HepG2 (cell line): ENCODE measurements around the gene DEPDC5. TPM values are rescaled to one million over a fixed set of nuclear protein-coding genes. Genes with fewer than 3 reads are reported as not detected.
A peak's percentile ranks its signal among the peaks of the same experiment; 100 is the strongest.

ENCODE experiments used
- ATAC-seq: fragments of 200-7000 bp; cut with Tn5 transposase; 3 replicates; pipeline ENCODE4 v1.9.1; 2020; ENCODE audit warnings: mild to moderate bottlenecking, moderate library complexity
- BruUV-seq: library from RNA; stranded (reverse); fragments of 400-500 nt; replicated peaks from 2 replicates; lab custom pipeline; 2021; lab: Mats Ljungman, UMichigan
- CTCF ChIA-PET: fragments of 300-600 bp; formaldehyde crosslinking; extraction: SDS; loops from one replicate; lab custom pipeline; 2021; ENCODE audit warnings: low total read pairs, inconsistent platforms, low intra/inter-chr PET ratio; lab: Yijun Ruan, JAX
- POLR2A ChIA-PET: fragments of 350-600 bp; sonication (Branson Sonifier 250); formaldehyde crosslinking; loops from one replicate; lab custom pipeline; 2020; ENCODE audit warnings: antibody characterized with exemption, inconsistent platforms; lab: Yijun Ruan, JAX
- DNase-seq: peaks from one replicate; pipeline ENCODE4 v3.0.0-alpha.2; 2015; ENCODE audit warnings: low spot score
- FAIRE-seq: peaks from 3 replicates; lab custom pipeline; 2011; peaks lifted over from hg19 to GRCh38; lab: Jason Lieb, UNC
- H2AFZ ChIP-seq: one replicate; pipeline ENCODE4 v1.6.1; 2011; ENCODE audit warnings: low read length, inconsistent platforms
- H3K27ac ChIP-seq: fragments of 300-600 bp; 3 replicates; pipeline ENCODE4 v1.8.0; 2011; ENCODE audit warnings: mixed run types, mild to moderate bottlenecking, mixed read lengths, low read length, inconsistent platforms; ENCODE audit not compliant: insufficient read depth; ENCODE audit errors: extremely low read length
- H3K27me3 ChIP-seq, 2 experiments: fragments of 200-600 bp in 1 of 2; 2 replicates in 1 of 2; 3 replicates in 1 of 2; pipeline versions ENCODE4 v1.6.0 to v1.8.0; 2011; ENCODE audit warnings: low read length in 2 of 2, mild to moderate bottlenecking in 2 of 2, moderate library complexity in 2 of 2, inconsistent platforms in 1 of 2; ENCODE audit not compliant: insufficient read depth in 2 of 2, control insufficient read depth in 1 of 2
- H3K36me3 ChIP-seq, 2 experiments: fragments of 200-600 bp in 1 of 2; replicated peaks in 1 of 2; 2 replicates in 1 of 2; 3 replicates in 1 of 2; pipeline versions ENCODE4 v1.5.1 to v1.8.0; 2011; ENCODE audit warnings: low read length in 2 of 2, inconsistent platforms in 1 of 2; ENCODE audit not compliant: insufficient read depth in 2 of 2, control insufficient read depth in 1 of 2
- H3K4me1 ChIP-seq: 2 replicates; pipeline ENCODE4 v1.5.1; 2012; ENCODE audit warnings: low read length, inconsistent platforms; ENCODE audit not compliant: insufficient read depth
- H3K4me2 ChIP-seq: 2 replicates; pipeline ENCODE4 v1.6.0; 2011; ENCODE audit warnings: low read depth, low read length, inconsistent platforms
- H3K4me3 ChIP-seq, 3 experiments: fragments of 200-600 bp in 1 of 3; sonication (generic), shearing (Covaris generic) in 1 of 3; replicated peaks in 1 of 3; 2 replicates each; pipeline ENCODE4 v1.5.1; 2011 to 2016; ENCODE audit warnings: low read length in 3 of 3, inconsistent platforms in 2 of 3, low read depth in 2 of 3, mild to moderate bottlenecking in 2 of 3, control low read depth in 1 of 3, mixed read lengths in 1 of 3; ENCODE audit not compliant: insufficient read depth in 1 of 3
- H3K79me2 ChIP-seq: one replicate; pipeline ENCODE4 v1.6.1; 2011; ENCODE audit warnings: low read length, inconsistent platforms; ENCODE audit not compliant: insufficient read depth
- H3K9ac ChIP-seq: 2 replicates; pipeline ENCODE4 v1.6.0; 2011; ENCODE audit warnings: mild to moderate bottlenecking, low read depth, low read length, inconsistent platforms; ENCODE audit not compliant: insufficient read depth
- H3K9me3 ChIP-seq: 2 replicates; pipeline ENCODE4 v1.5.1; 2012; ENCODE audit warnings: mild to moderate bottlenecking, low read length
- H4K20me1 ChIP-seq: 2 replicates; pipeline ENCODE4 v1.6.0; 2011; ENCODE audit warnings: inconsistent platforms, mild to moderate bottlenecking, low read length, moderate library complexity; ENCODE audit not compliant: insufficient read depth
- AHR ChIP-seq: IDR thresholded peaks from 2 replicates; pipeline ENCODE4 v1.6.1; 2018; ENCODE audit warnings: missing genetic modification reagents, missing compliant biosample characterization
- E2F1 ChIP-seq: sonication (generic); formaldehyde crosslinking; IDR thresholded peaks from 2 replicates; pipeline ENCODE4 v1.5.0; 2020; ENCODE audit warnings: missing genetic modification reagents
- NFATC3 ChIP-seq: sonication (generic); formaldehyde crosslinking; IDR thresholded peaks from 2 replicates; pipeline ENCODE4 v1.5.1; 2020; ENCODE audit warnings: mild to moderate bottlenecking, missing genetic modification reagents
- PCBP2 ChIP-seq: fragments of 200-400 bp; formaldehyde crosslinking; optimal IDR thresholded peaks from 2 replicates; pipeline ENCODE3; 2018; ENCODE audit warnings: low read length, low read depth; ENCODE audit not compliant: poor library complexity, severe bottlenecking
- SOX5 ChIP-seq: IDR thresholded peaks from 2 replicates; pipeline ENCODE4 v1.6.1; 2016; ENCODE audit warnings: borderline replicate concordance
- SP4 ChIP-seq: sonication (generic); formaldehyde crosslinking; IDR thresholded peaks from 2 replicates; pipeline ENCODE4 v1.8.1; 2023; ENCODE audit warnings: mild to moderate bottlenecking, missing genetic modification reagents
- TFDP1 ChIP-seq: IDR thresholded peaks from 2 replicates; pipeline ENCODE4 v1.6.1; 2016; ENCODE audit warnings: missing compliant biosample characterization, missing genetic modification reagents, borderline replicate concordance
- ZBTB34 ChIP-seq: sonication (generic); formaldehyde crosslinking; IDR thresholded peaks from 2 replicates; pipeline ENCODE4 v1.8.0; 2022; ENCODE audit warnings: mild to moderate bottlenecking, missing genetic modification reagents
- ZNF350 ChIP-seq: sonication (generic); formaldehyde crosslinking; IDR thresholded peaks from 2 replicates; pipeline ENCODE4 v1.4.0; 2020; ENCODE audit warnings: mild to moderate bottlenecking, low read depth, missing genetic modification reagents, borderline replicate concordance
- ZNF552 ChIP-seq: sonication (generic); formaldehyde crosslinking; IDR thresholded peaks from 2 replicates; pipeline ENCODE4 v1.9.0; 2022; ENCODE audit warnings: missing genetic modification reagents, mild to moderate bottlenecking, borderline replicate concordance
- WGBS: methylation state at CpG from one replicate; pipeline ENCODE4 v1.1.6; 2017; ENCODE audit warnings: low lambda C conversion rate; 5-methylcytosine and 5-hydroxymethylcytosine counted together
- in situ Hi-C: cut with HindIII; loops from 2 replicates; pipeline ENCODE4 v1.10.0; 2017; ENCODE audit warnings: low pct_unique_long_range_greater_than_20kb; ENCODE audit not compliant: extremely low pct_ligation_motif_present
- intact Hi-C: fragments of 100-400 bp; cut with micrococcal nuclease; formaldehyde crosslinking; loops from one replicate; pipeline ENCODE4 v1.10.0; 2022; ENCODE audit not compliant: unreplicated experiment
- polyA plus RNA-seq, 8 experiments: library from polyadenylated mRNA; depleted of rRNA in 3 of 8; stranded (reverse) in 7 of 8; unstranded in 1 of 8; fragments of >200 nt; fragmentation: Illumina TruSeq in 4 of 8; extraction: Trizol in 4 of 8; gene quantifications; 2 replicates each; pipeline versions ENCODE4 v1.2.1 to v1.2.3, GENCODE V29; 2011 to 2016; ENCODE audit warnings: low read depth in 4 of 8, missing spikeins in 1 of 8, mixed read lengths in 1 of 8; ENCODE audit not compliant: insufficient read depth in 1 of 8
- total RNA-seq, 5 experiments: library from RNA; depleted of rRNA; stranded (reverse); fragments of >200 nt; fragmentation: Illumina TruSeq; extraction: Trizol; gene quantifications; 2 replicates each; pipeline ENCODE4 v1.2.3, GENCODE V29; 2016; ENCODE audit warnings: low read depth in 1 of 5
- TF ChIP-seq, protein P1 (sequence below): sonication (generic); formaldehyde crosslinking; IDR thresholded peaks from 2 replicates; pipeline ENCODE4 v1.8.1; 2023; ENCODE audit warnings: mild to moderate bottlenecking, inconsistent platforms, moderate library complexity, missing genetic modification reagents, borderline replicate concordance
- TF ChIP-seq, protein P2 (sequence below): sonication (generic); formaldehyde crosslinking; IDR thresholded peaks from 2 replicates; pipeline ENCODE4 v1.8.1; 2023; ENCODE audit warnings: mild to moderate bottlenecking, moderate library complexity, missing genetic modification reagents

The DEPDC5 gene
- total and polyA plus RNA-seq, 2 of the 13 experiments (the other 11 are each of a cell fraction or from before 2014, with no cell fraction given) = 9.8 to 12.4 TPM

GRCh38 chr22:31820655-31821054, 66.8 kb downstream of the DEPDC5 start:
- no peak for TF ChIP-seq E2F1 (CRISPR knock-in tag)
- H3K27me3 ChIP-seq = no peaks in the 10 kb centered on the region

DNA sequence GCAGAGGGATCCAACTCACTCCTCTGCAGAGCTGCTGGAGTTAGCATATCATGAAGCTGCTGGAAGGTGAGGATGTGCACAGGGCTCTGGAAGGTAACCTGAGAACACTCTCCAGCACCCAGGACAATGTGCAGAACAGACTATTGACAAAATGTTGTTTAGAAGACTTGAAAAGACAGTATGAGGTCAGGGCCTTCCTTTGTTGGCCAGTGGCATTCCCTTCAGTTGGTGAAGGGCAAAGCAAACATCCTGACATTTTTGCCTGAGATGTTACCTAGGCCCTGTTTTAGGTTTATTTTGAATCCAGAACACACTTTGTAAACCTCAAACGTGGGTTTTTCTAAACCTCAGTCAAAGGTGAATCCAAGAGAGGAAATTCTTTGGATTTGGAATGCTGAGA, 67.8 kb downstream of the DEPDC5 start:
- ChIA-PET POLR2A (no interaction called here), CTCF (no interaction called here)
- no peaks in the 10 kb centered on the region for H4K20me1 ChIP-seq
- H3K79me2 ChIP-seq = no peaks in the 10 kb centered on the region
- ATAC-seq (no peak; the same call in 2 of the 3 replicates), DNase-seq (no peak), FAIRE-seq (no peak)
- peaks cover 13% of the 10 kb centered on the region; the same call in 1 of the 2 replicates for H3K4me1 ChIP-seq
- BruUV-seq = no TSS peak
- 13% methylated on average over 1 of the region's 1 CpG for WGBS
- H3K27ac ChIP-seq = no peak overlapping the region
- H3K27me3 ChIP-seq = no peaks in the 10 kb centered on the region
- in situ Hi-C loops (no loop called here), intact Hi-C loops (no loop called here)
- peaks cover 14 to 46% of the 10 kb centered on the region in 2 experiments; a peak in 4 of 5 replicates for H3K36me3 ChIP-seq
- H3K4me2 ChIP-seq = no peak overlapping the region
- H2AFZ ChIP-seq = no peak overlapping the region
- H3K9me3 ChIP-seq = no peaks in the 10 kb centered on the region
- no peak overlapping the region for H3K9ac ChIP-seq
- H3K4me3 ChIP-seq = no peak overlapping the region
- no peak for TF ChIP-seq ZNF552
- TF ChIP-seq SP4 = no peak
- no peak for TF ChIP-seq PCBP2
- TF ChIP-seq SOX5 = peak; percentile 75
- TF ChIP-seq TFDP1 (CRISPR knock-in tag) = no peak
- TF ChIP-seq, protein P1, sequence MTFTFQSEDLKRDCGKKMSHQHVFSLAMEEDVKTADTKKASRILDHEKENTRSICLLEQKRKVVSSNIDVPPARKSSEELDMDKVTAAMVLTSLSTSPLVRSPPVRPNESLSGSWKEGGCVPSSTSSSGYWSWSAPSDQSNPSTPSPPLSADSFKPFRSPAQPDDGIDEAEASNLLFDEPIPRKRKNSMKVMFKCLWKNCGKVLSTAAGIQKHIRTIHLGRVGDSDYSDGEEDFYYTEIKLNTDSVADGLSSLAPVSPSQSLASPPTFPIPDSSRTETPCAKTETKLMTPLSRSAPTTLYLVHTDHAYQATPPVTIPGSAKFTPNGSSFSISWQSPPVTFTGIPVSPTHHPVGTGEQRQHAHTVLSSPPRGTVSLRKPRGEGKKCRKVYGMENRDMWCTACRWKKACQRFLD (CRISPR knock-in tag) = no peak
- no peak for TF ChIP-seq ZBTB34 (CRISPR knock-in tag)
- no peak for TF ChIP-seq NFATC3 (CRISPR knock-in tag)
- TF ChIP-seq AHR = no peak
- no peak for TF ChIP-seq ZNF350 (CRISPR knock-in tag)
- TF ChIP-seq, protein P2, sequence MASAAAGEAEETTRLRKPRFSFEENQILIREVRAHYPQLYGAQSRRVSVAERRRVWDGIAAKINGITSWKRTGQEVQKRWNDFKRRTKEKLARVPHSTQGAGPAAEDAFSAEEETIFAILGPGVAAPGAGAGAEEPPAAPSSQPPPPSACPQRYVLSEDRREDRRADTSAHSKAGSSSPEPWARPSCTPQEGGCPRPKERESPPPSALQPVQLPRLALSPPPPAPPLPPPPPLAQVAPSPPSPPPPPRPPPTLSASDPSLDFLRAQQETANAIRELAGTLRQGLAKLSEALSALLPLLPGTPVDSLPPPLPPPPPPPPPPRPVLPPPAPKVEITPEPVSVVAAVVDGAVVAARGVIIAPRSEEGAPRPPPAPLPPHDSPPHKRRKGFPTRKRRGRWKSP (CRISPR knock-in tag) = no peak

More at GRCh38 chr22:31820655-31821054, 66.8 kb downstream of the DEPDC5 start:
- H3K27ac ChIP-seq = no peak overlapping the region
- ATAC-seq (no peak), DNase-seq (no peak), FAIRE-seq (no peak)
- H3K79me2 ChIP-seq = no peaks in the 10 kb centered on the region
- no peaks in the 10 kb centered on the region for H4K20me1 ChIP-seq
- whole genome bisulfite sequencing = 92% methylated on average over 3 of the region's 3 CpGs
- H3K36me3 ChIP-seq = peaks cover 14 to 47% of the 10 kb centered on the region in 2 experiments; a peak in 4 of 5 replicates
- H3K9me3 ChIP-seq = no peaks in the 10 kb centered on the region
- CTCF ChIA-PET = no interaction called here
- POLR2A ChIA-PET = no interaction called here
- no TSS peak for BruUV-seq
- no peak overlapping the region for H3K4me2 ChIP-seq
- no peak overlapping the region for H3K4me3 ChIP-seq
- in situ Hi-C loops (no loop called here), intact Hi-C loops (no loop called here)
- H2AFZ ChIP-seq = no peak overlapping the region
- peaks cover 22% of the 10 kb centered on the region for H3K4me1 ChIP-seq
- H3K9ac ChIP-seq = no peak overlapping the region
